Activated CD4-positive, CD25-positive, alpha-beta regulatory T cell (primary cell): ENCODE measurements around the gene C1QTNF2.
"Not testable (repeated sequence)": the region's sequence is repeated elsewhere in the genome, so short reads cannot be mapped to it uniquely, and the experiment has no call there.

Experiments used
- DNase-seq, 4 experiments: peaks; one replicate each; lab custom pipeline; 2025; lab: John Stamatoyannopoulos, UW

Gene C1QTNF2

DNA sequence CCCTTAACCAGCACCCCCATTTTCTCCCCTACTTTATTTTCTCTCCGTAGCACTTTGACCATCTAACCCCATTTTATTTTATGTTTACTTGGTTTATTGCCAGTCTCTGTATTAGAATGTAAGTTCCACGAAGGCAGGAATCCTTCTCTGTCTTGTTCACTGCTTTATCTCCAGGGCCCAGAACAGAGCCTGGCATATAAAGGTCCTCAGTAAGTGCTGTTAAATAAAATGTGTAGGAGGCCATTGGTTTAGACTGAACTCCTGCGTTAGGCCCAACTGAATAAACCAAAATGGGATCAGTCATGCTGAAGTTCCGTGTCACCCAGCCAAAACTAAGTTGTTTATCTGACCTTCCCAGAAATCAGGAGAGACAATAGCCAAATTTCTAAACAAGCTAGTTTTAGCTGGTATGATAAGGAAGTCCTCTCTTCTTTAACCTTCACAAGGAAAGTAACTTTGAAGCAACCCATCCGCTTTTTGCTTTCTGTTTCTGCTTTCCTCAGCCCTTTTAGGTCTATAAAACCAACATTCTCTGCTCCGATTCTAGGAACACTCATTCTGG is 29.0 kb downstream of the C1QTNF2 start:
- no peak for DNase-seq

DNA sequence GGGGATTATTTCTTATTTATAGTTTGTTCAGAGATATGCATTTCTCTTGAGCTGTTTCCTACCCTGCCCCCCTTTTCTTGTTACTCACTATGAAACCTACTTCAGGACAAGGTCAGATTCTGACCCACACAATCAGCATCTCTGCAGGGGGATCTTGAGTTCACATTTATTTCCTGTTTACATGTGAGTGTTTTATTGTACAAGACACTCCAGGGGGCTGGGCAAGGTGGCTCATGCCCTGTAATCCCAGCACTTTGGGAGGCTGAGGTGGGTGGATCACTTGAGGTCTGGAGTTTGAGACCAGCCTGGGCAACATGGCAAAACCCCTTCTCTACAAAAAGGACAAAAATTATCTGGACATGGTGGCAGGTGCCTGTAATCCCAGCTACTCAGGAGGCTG is 29.9 kb downstream of the C1QTNF2 start:
- not testable (repeated sequence) for DNase-seq

- no peak for DNase-seq
These were observed 30.9 kb downstream of the C1QTNF2 start for GRCh38 chr5:160339406-160340130.

GRCh38 chr5:160334716-160335115 is 35.7 kb downstream of the C1QTNF2 start:
- not testable (repeated sequence) for DNase-seq

DNA sequence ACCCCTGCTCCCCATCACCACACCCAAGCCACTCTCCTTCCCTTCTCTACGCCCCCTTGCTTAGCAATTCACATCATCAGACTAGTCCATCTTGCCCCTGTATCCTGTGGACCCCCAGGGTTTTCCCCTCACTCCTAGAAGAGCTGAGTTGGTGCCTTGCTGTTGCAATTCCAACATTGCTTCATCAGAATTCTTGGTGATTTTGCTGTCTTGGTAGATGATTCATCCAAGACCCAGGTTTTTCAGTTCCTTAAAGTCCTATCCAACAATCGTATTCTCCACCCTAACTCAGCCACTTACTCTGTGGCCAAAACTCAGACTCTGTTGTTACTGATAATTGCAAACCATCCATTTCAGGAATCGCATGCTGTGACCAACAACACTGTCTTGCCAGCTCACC is 36.7 kb downstream of the C1QTNF2 start:
- DNase-seq, result no peak

DNA sequence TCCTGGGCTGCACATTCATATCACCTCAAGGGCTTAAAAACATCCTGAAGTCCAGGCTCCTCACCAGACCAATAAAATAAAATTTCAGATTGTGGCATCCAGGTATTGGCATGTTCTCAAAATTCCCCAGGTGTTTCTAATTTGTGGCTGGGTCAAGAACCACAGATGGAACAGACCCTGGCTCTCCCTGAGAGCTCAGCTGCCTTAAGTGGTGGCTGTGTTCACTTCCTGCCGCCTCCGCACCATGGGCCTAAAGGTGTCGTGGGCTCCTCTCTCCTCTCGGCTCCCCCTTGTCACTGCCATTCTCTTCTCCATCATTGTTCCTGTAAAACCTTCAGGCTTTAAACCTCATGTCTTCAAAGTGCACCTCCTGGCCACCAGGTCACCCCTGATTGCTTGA is 40.2 kb downstream of the C1QTNF2 start:
- no peak for DNase-seq

GRCh38 chr5:160327818-160328217 is 42.6 kb downstream of the C1QTNF2 start:
- DNase-seq, result no peak

- no peak for DNase-seq
These were observed 43.4 kb downstream of the C1QTNF2 start for GRCh38 chr5:160326981-160327380.

GRCh38 chr5:160325716-160326115 is 44.7 kb downstream of the C1QTNF2 start:
- DNase-seq, result no peak

DNA sequence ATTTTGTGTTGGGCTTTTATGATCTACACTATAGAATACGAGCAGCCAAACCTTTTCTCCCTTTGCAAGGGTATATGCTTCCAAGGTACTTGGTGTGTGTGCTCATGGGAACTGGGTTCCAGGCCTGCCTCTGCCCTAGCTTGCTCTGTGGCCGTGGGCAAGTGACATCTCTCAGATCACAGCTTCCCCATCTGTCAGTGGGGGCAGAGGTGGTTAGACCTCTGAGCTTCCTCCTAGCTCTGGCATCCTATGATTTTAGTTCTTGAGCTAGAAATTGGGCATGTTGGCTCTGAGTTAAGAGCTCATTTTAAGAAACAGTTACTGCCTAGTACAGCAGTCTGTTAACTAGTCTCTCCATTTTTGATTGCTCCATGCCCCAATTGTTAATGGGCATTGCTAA is 45.5 kb downstream of the C1QTNF2 start:
- DNase-seq, result no peak

- no peak for DNase-seq
These were observed 52.0 kb downstream of the C1QTNF2 start for GRCh38 chr5:160318409-160318808.

GRCh38 chr5:160317434-160317833 is 53.0 kb downstream of the C1QTNF2 start:
- no peak for DNase-seq

- no peak for DNase-seq
These were observed 54.5 kb downstream of the C1QTNF2 start for GRCh38 chr5:160315968-160316367.

DNA sequence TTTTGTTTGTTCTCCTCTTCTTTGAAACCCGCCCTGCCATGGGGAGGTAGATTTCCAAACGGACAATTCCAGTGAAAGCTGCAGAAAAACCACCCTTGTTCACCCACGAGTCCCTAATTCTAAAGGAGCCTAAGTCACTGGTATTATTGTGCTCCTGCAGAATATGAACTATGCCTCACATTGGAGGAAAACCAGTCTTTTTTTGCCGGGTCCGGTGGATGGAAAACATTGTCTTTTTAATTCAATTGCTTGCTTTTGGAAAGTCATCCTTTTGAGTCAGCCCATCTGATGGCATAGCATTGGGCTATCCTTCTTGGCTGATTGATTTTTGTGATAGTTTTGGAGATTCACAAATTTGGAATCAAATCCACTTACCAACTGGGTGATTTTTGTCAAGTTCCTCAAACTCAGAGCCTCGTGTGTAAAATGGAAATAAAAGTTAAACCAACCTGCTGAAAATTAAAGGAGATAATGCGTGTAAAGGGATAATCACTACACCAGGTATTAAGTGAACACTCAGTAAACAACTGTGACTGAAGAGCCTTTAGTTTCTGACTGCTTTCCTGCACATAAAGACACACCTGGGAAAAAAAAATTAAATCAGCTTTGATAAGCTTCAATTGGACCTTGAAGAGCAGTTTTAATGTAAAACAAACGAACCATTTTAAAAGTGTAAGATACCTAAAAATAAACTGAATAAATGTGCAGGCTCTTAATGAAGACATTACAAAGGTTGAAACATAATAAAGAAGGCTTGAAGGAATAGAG is 57.3 kb downstream of the C1QTNF2 start:
- no peak for DNase-seq

DNA sequence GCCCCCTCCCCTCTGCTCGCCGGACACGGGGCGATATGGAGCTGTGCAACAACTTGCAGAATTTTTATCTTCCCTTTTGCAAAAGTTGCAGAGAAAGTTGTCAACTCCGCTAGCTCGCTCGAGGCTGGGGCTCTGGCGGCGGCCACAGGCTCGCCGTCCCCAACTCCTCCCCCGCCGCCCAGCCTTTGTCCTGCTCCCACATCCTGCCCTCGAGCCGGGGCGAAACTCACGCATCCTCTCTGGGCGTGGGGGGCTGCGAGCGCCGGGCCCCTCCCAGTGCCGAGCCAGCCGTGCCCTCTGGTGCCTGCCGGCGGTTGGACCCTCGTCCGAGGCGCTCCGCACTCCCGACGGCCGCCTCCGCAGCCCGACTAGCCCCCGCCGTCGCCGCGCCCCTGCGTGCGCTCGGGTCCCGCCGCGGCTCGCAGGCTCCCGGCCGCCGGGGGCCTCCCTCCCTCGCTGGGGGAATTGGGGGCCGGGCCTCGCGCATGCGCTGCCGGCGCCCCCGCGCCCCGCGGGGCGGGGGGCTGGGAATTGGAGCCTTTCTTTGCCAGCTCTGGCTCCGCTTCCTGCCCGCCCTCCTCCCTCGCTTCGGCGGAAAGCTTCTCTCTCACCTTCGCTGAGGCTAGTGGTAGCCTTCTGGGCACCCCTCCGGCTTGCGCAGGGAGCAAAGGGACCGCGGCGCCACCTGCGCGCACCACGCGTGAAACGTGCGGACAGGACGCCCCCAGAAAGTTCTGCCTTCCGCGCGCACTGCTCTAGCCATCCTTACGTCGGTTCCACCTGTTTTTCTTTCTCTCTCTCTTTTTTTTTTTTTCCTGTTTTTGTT is 58.1 kb downstream of the C1QTNF2 start, which contains the start of gene CCNJL:
TSS of gene CCNJL (minus strand) at position 431 of the 826 bp plus-strand sequence. CDS start 641 bp downstream, outside the sequence.
- DNase-seq, result no peak

GRCh38 chr5:160311491-160312133 is 58.8 kb downstream of the C1QTNF2 start:
- no peak for DNase-seq

DNA sequence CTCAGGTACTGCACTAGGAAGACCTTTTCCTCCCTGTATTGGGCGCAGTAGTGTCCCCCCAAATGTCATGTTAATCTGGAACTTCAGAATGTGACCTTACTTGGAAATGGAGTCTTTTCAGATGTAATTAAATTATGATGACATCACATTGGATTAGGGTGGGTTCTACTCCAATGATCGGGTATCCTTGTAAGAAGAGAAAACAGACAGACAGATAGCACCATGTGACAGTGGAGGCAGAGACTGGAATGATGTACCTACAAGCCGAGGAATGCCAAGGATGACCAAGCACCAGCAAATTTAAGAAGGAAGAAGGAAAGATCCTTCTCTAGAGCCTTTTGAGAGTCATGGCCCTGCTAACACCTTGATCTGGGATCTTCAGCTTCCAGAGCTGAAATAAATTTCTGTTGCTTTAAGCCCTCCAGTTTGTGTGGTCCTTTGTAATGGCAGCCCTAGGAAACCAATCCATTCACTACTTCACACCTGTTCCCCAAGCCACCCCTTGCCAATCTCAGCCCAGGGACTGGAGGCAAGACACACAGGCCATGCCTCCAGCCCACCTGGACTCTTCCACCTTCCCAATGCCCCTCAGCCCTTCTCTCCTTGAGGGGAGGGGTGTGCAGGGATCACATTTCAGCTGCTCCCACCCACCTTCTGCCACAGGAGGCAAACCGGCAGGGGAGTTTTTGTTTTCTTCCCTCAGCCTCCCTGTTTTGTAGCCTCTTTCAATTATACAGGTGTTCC is 59.7 kb downstream of the C1QTNF2 start:
- no peak for DNase-seq

GRCh38 chr5:160310140-160310539 is 60.3 kb downstream of the C1QTNF2 start:
- DNase-seq, result no peak

DNA sequence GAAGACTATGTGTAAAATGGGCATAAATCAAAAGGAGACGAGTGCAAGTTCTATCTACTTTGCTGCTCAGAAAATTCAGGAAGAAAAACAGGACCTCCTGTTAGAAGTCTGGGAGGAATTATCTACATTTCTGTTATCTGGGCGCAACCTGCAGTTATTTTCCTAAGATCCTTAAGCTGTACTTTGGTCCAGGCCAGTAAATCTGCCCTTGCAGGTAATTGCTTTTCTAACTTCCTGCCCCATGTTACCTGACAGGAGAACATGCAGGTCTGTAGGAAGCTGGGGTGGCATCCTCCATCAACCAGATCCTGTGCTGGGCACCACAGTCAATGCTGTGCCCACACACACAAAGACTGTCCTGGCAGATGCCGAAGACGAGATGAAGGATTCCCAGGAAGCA is 63.7 kb downstream of the C1QTNF2 start:
- no peak for DNase-seq

DNA sequence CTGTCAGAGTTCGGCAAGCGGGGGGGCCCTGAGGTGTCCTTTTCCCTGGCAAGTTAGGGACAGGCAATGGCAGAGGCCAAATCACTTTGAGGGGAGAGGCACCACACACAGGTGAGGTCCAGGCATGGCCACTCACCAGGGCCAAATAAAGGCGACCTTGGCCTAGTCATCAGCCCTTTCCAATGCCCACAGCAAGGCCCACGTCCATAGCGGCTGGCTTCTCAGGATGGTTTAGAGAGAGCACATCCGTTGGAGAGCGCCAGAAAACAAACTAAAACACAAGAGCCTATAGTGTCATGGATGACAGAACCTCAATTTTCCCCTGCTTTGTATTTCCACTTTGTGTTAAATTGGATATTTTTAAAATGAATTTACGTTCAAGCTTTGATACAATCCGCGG is 65.1 kb downstream of the C1QTNF2 start:
- DNase-seq, result no peak

- DNase-seq, result no peak
These were observed 66.7 kb downstream of the C1QTNF2 start for GRCh38 chr5:160303690-160304089.
